Measurements from ENCODE around the gene ARHGAP15.

The ARHGAP15 gene

DNA sequence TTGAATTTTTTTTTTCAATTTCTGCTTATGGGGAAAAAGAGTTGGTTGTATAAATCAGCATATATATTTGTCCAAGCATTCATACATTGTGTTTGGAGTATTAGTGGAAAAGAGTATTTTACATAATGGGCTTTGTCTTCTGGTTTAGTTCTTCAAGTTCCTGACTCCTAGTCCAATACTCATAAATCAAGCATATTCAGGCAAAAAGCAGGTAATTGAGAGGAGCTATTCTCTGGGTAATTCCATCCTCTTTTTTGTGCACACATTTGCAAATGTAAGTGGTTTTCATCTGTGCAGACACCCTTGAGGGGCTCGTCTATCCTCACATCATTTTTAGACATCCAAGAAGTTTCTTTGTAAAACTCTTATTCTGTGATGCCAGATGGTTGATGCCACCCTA lies 337.2 kb downstream of the ARHGAP15 start:
- DNase-seq = no peak

DNA sequence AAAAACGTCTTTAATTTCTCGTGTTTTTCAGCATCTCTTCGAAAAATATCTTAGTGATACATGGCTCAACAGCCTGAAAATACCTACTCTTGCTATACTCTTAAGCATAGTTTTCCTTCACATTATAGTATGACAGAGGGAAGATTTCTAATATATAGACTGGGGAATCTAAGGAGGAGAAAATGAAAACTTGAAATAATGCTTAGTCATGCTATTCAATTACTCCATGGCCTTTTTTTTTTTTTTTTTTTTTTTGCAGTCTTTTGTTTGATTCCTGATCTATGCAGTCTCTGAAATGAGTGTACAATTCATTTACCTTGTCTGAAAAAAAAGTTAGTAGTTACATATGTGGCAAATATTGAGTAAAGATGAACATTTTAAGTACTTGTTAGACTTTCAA lies 337.8 kb downstream of the ARHGAP15 start:
- DNase-seq = no peak

DNA sequence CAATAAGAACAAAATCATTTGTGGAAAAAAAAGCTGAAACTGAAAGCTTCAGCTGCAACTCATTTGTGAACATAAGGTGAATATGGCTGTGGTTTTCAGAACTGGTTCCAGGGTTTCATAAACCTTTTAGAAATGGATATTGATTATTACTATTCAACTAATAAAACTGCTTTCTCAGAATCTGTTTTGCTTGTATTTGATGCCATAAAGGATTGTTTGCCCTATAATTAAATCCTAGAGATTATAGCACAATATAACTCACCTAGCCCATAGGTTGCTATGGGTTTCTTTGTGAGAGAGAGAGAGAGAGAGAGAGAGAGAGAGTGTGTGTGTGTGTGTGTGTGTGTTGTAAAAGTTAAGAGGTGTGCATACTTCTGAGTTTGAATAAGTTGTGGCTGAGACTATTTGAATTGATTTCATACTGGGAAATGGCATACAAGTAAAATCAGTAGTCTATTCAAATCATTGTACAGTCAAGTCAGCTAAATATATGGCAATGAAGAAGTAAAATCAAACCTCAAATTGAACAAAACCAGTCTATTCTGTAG lies 339.2 kb downstream of the ARHGAP15 start:
- no peak for DNase-seq

DNA sequence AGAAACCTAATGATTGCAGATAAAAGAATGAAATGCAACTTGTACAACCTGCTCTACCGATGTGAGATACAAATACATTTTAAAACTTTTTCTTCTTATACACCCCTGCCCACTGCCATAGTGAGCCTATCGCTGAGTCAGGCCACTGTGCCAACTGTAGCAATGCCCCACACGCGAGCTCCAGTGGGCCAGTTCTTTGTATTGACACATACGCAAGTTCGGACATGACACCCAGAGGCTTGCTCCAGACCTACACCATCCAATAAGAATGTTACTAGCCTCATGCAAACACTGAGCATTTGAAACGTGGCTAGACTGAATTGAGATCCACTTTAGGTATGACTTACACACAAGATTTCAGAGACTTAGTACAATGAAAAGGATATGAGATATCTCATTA lies 340.1 kb downstream of the ARHGAP15 start:
- no peak for DNase-seq

DNA sequence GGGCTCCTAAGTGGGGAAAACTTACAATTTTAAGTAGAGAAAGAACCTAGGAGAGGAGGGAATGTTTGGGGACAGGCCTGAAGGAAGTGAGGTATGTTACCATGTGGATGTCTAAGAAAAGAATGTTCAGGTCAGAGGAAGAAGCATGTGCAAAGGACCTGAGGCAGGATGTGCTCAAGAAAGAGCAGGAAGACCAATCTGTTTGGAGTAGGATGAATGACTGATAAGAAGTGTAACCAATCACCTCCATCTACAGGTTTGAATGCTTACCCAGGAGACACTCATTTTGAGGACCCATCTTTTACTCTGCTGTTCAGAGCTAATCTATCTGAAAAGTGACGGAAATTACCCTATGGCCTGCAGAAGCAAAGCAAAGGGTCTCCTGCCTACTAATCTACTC lies 342.3 kb downstream of the ARHGAP15 start:
- no peak for DNase-seq

DNA sequence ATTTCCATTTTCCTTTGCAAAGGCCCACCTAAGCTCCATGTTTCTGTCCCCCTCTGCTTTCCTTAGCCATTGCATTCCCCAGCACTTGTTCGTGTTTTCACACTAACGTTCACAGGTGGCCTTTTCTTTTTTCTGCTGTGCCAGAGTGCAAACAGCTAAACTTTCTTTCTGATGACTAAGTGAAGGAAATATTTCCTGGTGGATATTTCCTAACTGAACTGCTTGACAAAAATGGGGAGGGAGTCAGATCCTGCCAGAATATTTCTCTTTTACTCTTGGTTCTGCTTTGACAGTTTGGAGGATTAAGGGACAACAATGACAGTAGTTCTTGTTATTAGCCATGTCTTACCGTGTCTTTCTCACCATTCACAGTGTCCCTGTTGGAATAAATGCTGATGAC lies 344.0 kb downstream of the ARHGAP15 start:
- no peak for DNase-seq

DNA sequence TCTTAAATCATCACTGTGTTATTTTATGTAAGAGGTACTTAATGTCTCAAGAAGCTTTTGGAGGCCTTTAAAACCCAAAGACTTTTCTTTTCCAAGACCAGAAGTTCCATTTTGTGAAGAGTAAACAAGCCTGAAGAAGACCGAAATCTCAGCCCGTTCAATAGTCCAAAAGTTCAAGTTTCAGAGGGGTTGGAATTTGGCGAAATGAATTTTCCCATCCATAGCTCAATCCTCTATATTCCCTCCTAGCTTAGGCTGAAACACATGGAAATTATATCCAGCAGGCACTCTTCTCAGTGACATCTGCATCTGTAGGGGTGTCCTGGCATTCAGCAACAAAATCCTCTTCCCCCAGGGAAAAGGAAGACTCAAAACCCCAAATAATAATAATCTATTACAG lies 344.6 kb downstream of the ARHGAP15 start:
- DNase-seq = no peak

DNA sequence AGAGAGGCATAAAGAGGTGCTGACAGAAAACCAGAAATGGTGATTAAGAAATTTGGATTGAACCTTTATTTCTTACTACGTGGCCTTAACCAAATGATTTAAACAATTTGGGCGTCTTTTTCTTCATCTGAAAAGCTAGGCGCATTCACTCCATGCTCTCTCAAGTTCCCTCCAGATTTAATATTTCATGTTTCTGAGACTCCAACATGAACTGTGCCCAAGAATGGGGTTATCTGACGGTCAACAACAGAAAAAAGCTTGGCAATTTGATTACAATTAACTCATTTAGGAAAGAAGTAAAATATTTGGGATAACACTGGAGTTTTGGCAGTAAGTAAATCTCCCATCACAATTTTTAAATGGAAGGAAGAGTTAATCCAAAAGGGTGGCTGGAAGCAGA lies 345.4 kb downstream of the ARHGAP15 start:
- no peak for DNase-seq

DNA sequence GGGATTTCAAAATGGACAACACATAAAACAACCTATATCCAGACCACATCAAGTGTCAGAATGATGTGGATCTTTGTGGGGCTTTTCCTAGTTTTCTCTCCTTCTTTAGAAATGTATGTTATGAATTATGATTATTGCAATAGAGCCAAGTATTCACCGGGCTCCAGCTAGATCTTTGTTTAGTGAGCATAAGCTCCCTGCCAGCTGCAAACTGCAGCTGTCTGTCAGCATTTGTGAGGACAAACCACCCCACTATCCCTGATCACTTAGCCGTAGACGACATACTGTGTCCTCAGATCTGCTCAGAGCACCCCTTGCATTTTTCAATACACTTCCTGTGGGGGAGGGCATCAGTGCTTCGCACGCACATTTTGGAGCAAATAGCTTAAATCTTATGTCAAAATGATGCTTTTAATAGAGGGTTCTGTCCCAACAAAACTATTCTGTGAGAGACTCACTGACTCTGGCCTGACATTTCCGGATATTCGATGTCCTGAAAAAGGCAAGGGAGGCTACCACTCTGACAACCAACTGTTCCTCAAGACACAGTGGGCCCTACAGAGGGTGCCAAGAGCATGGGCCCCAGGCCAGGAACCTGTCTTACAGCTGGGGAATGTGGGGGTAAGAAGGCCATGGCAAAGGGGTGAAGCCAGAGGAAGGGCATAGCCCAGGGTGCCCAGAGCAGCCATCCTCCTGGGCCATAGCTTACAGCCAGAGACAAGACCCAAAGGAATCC lies 346.0 kb downstream of the ARHGAP15 start:
- no peak for DNase-seq

DNA sequence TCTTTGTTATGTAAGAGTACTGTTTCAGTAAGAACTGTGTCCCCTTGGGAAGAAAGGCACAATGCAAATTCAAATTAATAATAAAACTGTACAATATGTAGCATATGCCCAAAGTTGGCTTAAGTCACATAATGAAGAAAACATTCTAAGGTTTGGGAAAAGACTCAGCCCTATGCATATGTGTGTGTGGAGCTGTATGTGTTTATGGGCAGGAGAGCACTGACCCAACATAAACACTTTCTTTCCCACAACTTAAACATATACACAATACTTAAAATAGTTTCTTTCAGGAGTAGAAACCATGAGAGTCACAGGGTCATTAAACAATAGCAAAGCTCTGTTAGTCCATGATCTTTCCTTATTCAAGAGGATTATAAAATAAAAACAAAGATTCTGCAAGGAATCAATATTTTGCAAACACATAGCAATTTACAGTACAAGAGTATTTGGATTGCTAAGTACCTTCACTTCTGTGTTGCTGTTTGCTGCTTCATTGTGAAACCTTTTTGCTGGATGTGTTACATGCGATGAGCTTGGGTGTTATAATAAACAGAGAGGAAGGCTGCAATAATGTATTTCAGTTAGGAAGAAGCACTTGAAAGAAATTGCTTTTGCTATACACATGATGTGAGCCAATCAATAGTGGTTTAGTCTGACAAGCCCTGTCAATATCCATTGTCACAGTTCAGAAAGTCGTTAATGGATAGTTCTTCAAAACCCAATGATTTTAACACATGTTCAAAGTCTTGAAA lies 347.3 kb downstream of the ARHGAP15 start:
- DNase-seq = no peak

DNA sequence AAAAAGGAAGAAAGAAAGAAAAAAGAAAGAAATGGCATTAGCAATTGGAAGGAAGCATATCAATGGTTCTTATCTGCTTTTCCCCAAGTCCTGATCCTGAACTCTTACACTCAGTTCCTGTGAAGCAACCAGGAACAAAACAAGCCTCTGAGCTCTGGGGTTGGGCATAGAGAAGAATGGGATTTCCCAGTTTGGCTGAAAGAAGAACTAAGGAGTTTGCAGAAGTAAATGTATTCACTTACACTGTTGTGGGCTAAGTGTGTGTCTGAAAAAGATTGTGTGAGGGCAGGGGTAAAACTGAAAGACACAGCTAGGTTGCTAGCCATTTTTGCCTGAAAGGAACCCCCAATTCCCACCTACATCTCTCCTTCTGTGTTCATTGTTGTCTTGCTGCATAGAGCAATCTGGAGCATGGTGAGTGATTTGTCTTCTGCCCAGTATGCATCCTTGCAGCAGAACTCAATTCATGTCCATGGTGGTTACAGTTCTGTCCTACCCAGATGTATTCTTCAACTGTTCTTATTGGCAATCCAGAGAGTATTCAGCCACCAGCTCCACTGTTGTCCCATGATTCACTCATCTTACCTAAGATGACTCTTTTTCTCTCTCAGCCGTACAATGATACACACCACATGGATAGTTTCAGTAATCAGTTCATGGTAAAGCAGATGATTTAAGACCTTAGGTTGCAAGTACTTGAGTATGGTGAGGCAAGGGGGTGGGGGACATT lies 348.7 kb downstream of the ARHGAP15 start:
- DNase-seq = peak; percentile 86

DNA sequence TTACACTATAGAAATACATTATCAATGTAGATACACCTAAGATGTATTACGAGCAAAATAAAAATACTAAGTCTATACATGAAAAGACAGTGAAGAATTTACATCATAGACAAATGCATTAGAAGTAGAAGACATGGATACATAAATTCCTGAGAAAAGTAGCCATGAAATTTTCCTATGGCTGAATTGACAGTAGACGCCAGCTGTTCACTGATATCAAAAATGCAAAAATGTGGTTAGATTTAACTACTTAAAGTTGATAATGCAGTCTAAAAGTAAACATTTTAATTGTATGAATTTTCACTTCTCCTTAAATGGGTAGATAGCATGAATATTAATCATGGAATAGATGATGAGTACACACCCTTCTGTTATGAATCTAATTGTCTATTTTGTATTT lies 350.9 kb downstream of the ARHGAP15 start:
- DNase-seq = no peak

DNA sequence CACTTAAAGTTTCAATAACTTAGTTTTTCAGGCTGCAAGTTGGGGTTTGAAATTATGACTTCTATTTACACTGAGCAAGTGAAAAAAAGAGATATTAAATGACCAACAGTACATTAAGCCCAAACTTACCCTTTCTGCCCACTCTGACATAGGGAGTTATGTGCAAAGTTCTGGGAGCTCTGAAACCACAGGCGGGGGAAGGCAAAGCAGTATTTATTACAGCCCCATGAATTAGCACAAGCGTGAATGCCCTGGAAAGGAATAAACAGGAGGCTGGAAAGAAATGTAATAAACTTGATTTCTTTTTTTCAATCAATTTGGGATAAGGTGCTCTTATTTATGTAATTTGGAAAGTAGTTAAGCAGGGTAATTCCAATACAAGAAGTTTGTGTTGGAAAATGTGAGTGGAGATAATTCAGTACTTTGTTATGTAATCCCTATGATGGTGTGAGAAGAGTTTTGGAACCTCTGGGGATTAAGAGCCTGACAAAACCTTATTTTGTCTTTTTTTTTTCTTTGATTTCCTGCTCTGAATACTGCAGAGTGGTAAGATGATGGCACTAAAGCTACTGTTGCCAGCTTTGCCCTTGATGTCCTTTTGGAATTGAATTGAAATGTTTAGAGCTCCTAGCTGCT lies 351.5 kb downstream of the ARHGAP15 start:
- no peak for DNase-seq

DNA sequence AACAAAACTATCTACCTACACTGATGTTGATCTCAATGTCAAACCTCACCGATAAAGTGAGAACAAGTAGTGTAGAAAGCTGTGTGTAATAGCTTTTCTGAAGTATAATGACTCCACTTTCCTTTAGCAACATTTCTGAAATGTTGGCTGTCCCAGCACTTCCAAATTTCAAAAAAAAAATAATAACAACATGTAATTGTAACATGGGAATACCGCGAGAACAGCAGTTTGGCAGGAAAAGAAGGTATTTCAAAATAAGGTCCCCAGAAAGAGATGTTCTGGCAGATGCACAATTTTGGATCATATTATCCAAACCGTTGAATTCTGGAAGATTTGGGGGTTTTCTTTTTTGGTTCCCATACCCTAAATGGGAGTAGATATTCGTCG lies 352.0 kb downstream of the ARHGAP15 start:
- no peak for DNase-seq

DNA sequence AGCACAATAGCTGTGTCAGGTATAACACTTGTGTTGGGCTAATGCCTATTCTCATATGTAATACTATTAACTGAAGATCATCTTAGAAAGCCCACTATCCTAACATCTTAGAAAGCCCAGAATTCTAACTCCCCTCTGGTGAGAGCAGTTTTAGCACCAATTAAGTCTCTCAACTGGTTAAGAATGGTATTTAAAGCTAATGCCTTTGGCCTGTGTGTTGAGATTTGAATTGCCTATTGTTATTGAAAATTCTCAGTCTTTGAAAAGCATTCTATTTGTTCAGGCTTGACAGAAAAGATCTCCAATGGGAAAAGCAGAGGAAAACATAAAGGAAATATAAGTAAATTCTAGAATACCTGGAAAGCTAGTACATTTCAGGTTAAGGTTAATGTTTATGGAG lies 352.5 kb downstream of the ARHGAP15 start:
- DNase-seq = no peak

DNA sequence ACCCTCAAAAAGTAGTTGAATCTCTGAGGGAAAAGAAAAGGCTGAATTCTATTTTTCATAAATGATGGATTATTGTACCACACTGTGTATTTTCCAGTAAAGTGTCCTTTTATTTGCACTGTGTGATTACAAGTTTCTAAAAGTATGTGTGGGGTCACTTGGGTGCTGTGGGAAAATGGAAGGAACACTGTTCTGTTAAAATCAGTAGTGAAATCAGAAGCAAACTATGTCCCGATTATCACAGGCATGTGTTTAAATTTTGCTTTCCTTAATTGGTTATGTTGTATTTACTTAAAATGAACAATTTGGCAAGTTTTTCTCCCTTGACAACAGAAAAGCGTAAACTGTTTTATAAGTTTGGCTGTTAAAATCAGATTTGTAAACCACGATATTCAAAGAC lies 353.1 kb downstream of the ARHGAP15 start:
- DNase-seq = no peak

DNA sequence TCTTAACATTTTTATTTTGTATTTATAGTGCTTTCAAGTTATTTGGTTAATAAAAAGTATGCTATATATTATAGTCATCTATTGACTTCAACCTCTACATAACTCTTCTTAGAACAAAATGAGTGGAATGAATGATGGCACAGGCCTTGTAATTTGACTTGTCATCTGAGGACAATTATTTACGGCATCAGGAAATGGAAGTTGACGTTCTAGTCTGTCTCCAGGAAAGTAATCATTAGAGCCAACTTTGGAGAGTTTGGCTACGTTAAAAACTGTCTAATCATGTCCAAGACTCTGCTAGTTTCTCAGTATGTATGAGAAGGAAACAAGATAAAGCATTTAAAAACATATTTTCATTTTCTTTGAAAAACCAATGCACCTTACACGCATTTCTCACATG lies 353.6 kb downstream of the ARHGAP15 start:
- no peak for DNase-seq

DNA sequence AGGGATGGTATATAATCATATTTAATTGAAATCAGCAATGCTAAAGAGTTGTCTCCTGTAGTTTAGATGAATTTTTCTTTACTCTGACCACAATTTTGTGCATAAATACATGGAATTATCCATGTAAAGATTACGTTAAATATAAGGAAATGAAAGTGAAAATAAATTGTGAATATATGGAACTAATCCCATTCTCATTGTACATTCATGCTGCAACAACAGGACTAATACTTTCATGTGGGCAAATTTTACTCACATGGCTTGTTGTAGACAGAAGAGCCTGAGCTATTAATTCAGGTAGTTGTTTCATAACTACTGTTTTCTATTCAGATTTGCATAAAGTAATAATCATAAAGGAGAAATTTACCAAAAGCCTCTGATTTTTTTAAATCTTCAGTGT lies 357.8 kb downstream of the ARHGAP15 start:
- DNase-seq = peak; percentile 66

DNA sequence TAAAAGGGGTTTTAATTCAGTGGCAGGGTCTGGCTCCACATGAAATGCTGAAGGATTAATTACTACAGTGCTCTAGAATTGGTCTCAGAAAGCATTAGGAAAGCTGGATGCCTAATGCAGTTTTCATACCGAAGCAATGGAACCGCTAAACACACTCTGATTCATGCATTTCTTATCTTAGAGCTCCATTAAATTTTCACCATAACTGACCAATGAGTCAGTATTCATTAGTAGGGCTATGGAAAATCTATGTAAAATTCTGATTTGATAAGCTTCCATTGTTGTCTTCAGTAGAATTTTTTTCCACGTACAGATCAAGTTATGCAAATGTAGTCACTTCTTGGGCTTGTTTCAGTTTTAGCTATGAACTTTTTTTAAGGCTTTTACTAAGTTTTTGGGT lies 359.9 kb downstream of the ARHGAP15 start:
- no peak for DNase-seq

DNA sequence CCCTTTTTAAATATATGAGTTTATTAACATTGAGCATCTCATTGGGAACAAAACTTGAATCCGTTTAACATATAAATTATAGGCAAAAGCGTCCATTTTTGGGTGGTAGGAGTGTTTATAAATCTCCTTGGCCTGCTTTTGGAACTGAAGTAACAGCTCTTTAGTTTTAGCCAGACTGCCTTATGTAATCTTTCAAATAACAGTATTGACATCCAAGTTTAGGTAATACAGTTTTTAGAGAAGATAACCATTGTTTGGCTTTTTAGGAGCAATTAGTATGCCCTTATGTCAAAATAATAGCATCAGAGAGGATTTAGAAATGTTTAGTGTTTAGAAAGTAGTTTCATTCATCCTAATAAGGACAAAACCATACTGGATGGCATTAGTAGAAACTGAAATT lies 361.9 kb downstream of the ARHGAP15 start:
- no peak for DNase-seq

DNA sequence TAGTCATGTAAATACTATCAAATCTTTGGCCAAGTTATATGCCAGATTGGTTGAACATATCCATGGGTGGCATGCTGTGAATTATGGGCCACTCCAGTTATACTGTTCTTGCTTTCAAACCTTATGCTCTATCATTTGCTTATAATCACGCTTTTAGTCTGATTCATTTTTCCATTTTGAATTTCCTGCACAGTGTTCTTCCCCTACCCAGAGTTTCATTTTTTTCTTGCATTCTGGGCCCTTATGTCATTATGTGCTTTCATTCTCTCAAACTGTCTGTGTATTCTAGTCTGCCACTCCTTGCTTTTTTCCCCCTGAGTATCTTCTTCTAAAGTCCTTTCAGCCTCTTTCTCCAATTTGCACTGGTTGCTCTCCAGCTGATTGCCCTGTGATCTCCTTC lies 364.1 kb downstream of the ARHGAP15 start:
- no peak for DNase-seq

DNA sequence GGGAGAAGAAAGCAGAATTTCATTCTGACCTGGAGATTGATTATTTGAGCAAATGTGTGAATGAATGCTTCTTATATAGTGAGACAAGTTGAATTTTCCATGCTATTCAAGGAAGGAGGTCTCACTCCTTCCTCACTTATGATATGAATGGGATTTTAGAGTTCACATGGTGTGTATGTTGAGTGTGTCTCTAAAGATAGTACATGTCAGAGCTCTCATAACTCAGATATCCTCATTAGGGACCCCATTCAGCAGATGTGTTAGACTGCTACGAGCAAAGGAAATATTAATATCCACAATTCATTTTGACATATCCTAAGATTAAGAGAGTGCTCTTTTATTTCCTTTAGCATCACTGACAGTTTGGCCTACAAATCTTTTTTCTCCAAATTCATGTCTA lies 368.5 kb downstream of the ARHGAP15 start:
- no peak for DNase-seq

DNA sequence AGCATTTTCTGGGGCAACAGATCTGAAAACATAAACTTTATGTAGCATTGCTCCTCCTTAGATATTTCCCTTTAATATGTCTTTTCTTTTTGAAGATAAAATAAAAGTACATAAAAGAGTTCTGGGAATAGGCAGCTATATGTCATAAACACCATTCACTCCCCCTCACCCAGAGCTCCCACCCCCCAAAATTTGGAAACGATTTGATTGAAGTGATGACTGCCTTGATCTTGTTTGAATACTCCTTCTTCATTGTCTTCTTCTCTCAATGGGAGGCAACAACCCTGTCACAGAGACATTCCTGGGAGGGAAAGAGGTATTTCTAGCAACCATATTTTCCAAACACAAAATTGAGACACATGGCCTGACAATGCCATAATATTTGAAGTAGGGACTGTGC lies 369.3 kb downstream of the ARHGAP15 start:
- DNase-seq = no peak
